GM23338 (cell line): ENCODE data around the gene KMT2C. TPM values are rescaled to one million over a fixed set of nuclear protein-coding genes. Genes with fewer than 3 reads are reported as not detected.

Experiments
- ATAC-seq: fragments of 200-7000 bp; cut with Tn5 transposase; 3 replicates; pipeline ENCODE4 v1.9.1; 2020
- DNase-seq: peaks from one replicate; pipeline ENCODE4 v3.0.0-alpha.2; 2015; ENCODE audit warnings: low spot score
- H2AFZ ChIP-seq: fragments of 200-600 bp; sonication (generic); 2 replicates; pipeline ENCODE4 v1.8.0; 2016; ENCODE audit warnings: antibody characterized with exemption, mild to moderate bottlenecking, moderate library complexity
- H3F3A ChIP-seq: fragments of 200-600 bp; sonication (generic); replicated peaks from 2 replicates; pipeline ENCODE4 v1.8.0; 2017; ENCODE audit warnings: antibody characterized with exemption, mixed run types, low read depth
- H3K27ac ChIP-seq: fragments of 200-600 bp; sonication (generic); 2 replicates; pipeline ENCODE4 v1.6.1; 2016; ENCODE audit warnings: low read depth
- H3K27me3 ChIP-seq: fragments of 200-600 bp; sonication (generic); 2 replicates; pipeline ENCODE4 v1.8.0; 2016; ENCODE audit warnings: mild to moderate bottlenecking, mixed run types, moderate library complexity; ENCODE audit not compliant: insufficient read depth
- H3K36me3 ChIP-seq: fragments of 200-600 bp; sonication (generic); 2 replicates; pipeline ENCODE4 v1.8.0; 2016; ENCODE audit warnings: mild to moderate bottlenecking; ENCODE audit not compliant: insufficient read depth
- H3K4me1 ChIP-seq: fragments of 200-600 bp; sonication (generic); 2 replicates; pipeline ENCODE4 v1.8.0; 2016; ENCODE audit warnings: mild to moderate bottlenecking, moderate library complexity; ENCODE audit not compliant: insufficient read depth
- H3K4me2 ChIP-seq: fragments of 200-600 bp; sonication (generic); 2 replicates; pipeline ENCODE4 v1.7.1; 2017; ENCODE audit warnings: mixed run types
- H3K4me3 ChIP-seq: fragments of 200-600 bp; sonication (generic); 2 replicates; pipeline ENCODE4 v1.6.1; 2016; ENCODE audit warnings: mixed run types
- H3K79me2 ChIP-seq: fragments of 200-600 bp; sonication (generic); replicated peaks from 2 replicates; pipeline ENCODE4 v1.8.0; 2017; ENCODE audit warnings: mild to moderate bottlenecking; ENCODE audit not compliant: insufficient read depth
- H3K9me2 ChIP-seq: fragments of 200-600 bp; sonication (generic); 2 replicates; pipeline ENCODE4 v1.8.0; 2017; ENCODE audit not compliant: insufficient read depth
- H4K20me1 ChIP-seq: fragments of 200-600 bp; sonication (generic); replicated peaks from 2 replicates; pipeline ENCODE4 v1.8.0; 2017; ENCODE audit warnings: mild to moderate bottlenecking; ENCODE audit not compliant: insufficient read depth
- H3K27ac Mint-ChIP-seq: 2 replicates; pipeline ENCODE4 v1.8.0; 2020; ENCODE audit warnings: inconsistent platforms, mild to moderate bottlenecking, moderate library complexity, mixed read lengths
- H3K27me3 Mint-ChIP-seq: 3 replicates; pipeline ENCODE4 v1.8.0; 2022; ENCODE audit warnings: low read depth, mild to moderate bottlenecking, moderate library complexity, mixed read lengths, inconsistent platforms; ENCODE audit not compliant: insufficient read depth, poor library complexity
- H3K36me3 Mint-ChIP-seq: 3 replicates; pipeline ENCODE4 v1.8.0; 2021; ENCODE audit warnings: low read depth, mild to moderate bottlenecking, inconsistent platforms, moderate library complexity, mixed read lengths
- H3K4me1 Mint-ChIP-seq: 3 replicates; pipeline ENCODE4 v1.8.0; 2020; ENCODE audit warnings: mild to moderate bottlenecking, inconsistent platforms, mixed read lengths
- H3K4me3 Mint-ChIP-seq: 3 replicates; pipeline ENCODE4 v1.8.0; 2021; ENCODE audit warnings: moderate library complexity, mild to moderate bottlenecking, inconsistent platforms, mixed read lengths
- H3K9me3 Mint-ChIP-seq: 3 replicates; pipeline ENCODE4 v1.8.0; 2020; ENCODE audit warnings: moderate library complexity, mild to moderate bottlenecking, inconsistent platforms, mixed read lengths
- CREB1 ChIP-seq: fragments of 250-450 bp; sonication (Bioruptor Pico); IDR thresholded peaks from 2 replicates; pipeline ENCODE4 v1.5.0; 2020; ENCODE audit warnings: low read depth, mild to moderate bottlenecking, moderate library complexity
- EZH2phosphoT487 ChIP-seq: fragments of 200-600 bp; sonication (generic); IDR thresholded peaks from one replicate; pipeline ENCODE4 v1.8.1; 2018; ENCODE audit warnings: antibody characterized with exemption; ENCODE audit not compliant: unreplicated experiment
- STAT1 ChIP-seq: IDR thresholded peaks from one replicate; pipeline ENCODE4 v1.6.1; 2016; ENCODE audit warnings: antibody characterized with exemption; ENCODE audit not compliant: unreplicated experiment
- ZNF114 ChIP-seq: fragments of 250-450 bp; sonication (Bioruptor Pico); IDR thresholded peaks from 2 replicates; pipeline ENCODE4 v1.5.0; 2020; ENCODE audit warnings: mild to moderate bottlenecking, moderate library complexity
- ZNF331 ChIP-seq: fragments of 250-450 bp; sonication (Bioruptor Pico); IDR thresholded peaks from 2 replicates; pipeline ENCODE4 v1.5.0; 2020; ENCODE audit warnings: low read depth, mild to moderate bottlenecking, moderate library complexity
- ZNF462 ChIP-seq: fragments of 250-450 bp; sonication (Bioruptor Pico); IDR thresholded peaks from 2 replicates; pipeline ENCODE4 v1.5.0; 2020; ENCODE audit warnings: mild to moderate bottlenecking, moderate library complexity
- polyA plus RNA-seq: library from polyadenylated mRNA; unstranded; fragments of >200 nt; fragmentation: Nextera tagmentation; extraction: Ambion mirVana; gene quantifications from 2 replicates; pipeline ENCODE4 v1.2.1, GENCODE V29; 2016
- total RNA-seq: library from RNA; depleted of rRNA; stranded (reverse); fragments of >200 nt; shearing (Covaris generic); gene quantifications from 2 replicates; pipeline ENCODE4 v1.2.3, GENCODE V29; 2014
- TF ChIP-seq, protein P1 (sequence below): IDR thresholded peaks from 2 replicates; pipeline ENCODE4 v1.6.1; 2016; ENCODE audit warnings: antibody characterized with exemption

The KMT2C gene
- total and polyA plus RNA-seq, 2 experiments from 2014 or later: 11.4 to 39.0 TPM

- no peak for TF ChIP-seq ZNF462 (CRISPR knock-in tag)
- no peak for TF ChIP-seq STAT1
- TF ChIP-seq EZH2phosphoT487: no peak
- TF ChIP-seq, protein P1, sequence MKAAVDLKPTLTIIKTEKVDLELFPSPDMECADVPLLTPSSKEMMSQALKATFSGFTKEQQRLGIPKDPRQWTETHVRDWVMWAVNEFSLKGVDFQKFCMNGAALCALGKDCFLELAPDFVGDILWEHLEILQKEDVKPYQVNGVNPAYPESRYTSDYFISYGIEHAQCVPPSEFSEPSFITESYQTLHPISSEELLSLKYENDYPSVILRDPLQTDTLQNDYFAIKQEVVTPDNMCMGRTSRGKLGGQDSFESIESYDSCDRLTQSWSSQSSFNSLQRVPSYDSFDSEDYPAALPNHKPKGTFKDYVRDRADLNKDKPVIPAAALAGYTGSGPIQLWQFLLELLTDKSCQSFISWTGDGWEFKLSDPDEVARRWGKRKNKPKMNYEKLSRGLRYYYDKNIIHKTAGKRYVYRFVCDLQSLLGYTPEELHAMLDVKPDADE: no peak
- TF ChIP-seq ZNF114: no peak
- no peak for TF ChIP-seq ZNF331 (CRISPR knock-in tag)
- TF ChIP-seq CREB1 (CRISPR knock-in tag): no peak
These were observed 93.0 kb downstream of the KMT2C start (continued) for GRCh38 chr7:152342796-152343195.

DNA sequence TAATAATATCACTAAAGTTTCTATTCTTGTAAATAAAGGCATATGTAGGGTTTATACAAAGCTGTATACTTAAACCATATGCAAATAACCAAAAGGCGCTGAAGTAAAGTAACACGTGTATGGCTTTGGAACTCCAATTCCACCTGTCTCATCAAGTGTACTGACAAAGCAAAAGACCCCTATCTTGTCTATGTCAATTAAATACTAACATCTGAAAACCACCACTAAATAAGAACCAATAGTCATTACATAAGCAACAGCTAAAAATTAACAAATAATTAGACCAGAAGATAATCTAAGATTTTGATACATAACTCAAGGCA lies 93.9 kb downstream of the KMT2C start:
- ATAC-seq (no peak), DNase-seq (no peak)
- Histone ChIP-seq H3K79me2 (peaks cover 38% of the 10 kb centered on the region; the same call in 1 of the 2 replicates), H3K4me3 (no peak overlapping the region), H3K4me2 (no peak overlapping the region), H3K9me2 (no peaks in the 10 kb centered on the region), H3K27ac (no peak overlapping the region), H2AFZ (no peak overlapping the region), H3K4me1 (no peaks in the 10 kb centered on the region), H4K20me1 (peaks cover 4% of the 10 kb centered on the region; the same call in 1 of the 2 replicates), H3F3A (no peaks in the 10 kb centered on the region), H3K36me3 (no peaks in the 10 kb centered on the region), H3K27me3 (no peaks in the 10 kb centered on the region)
- Mint-ChIP-seq H3K4me1 (peaks cover 5% of the 10 kb centered on the region), H3K4me3 (no peak overlapping the region), H3K27ac (no peak overlapping the region), H3K9me3 (0 out of 3 replicates have a peak, but pooled peaks cover 2% of the 10 kb centered on the region), H3K27me3 (peaks cover under 1% of the 10 kb centered on the region), H3K36me3 (no peaks in the 10 kb centered on the region; the same call in 2 of the 3 replicates)
- TF ChIP-seq EZH2phosphoT487 (no peak), STAT1 (no peak), ZNF114 (no peak)
